ENCODE results near the gene DPF3. TPM values are rescaled to one million over a fixed set of nuclear protein-coding genes. Genes with fewer than 3 reads are reported as not detected.

DPF3 gene
- total RNA-seq, 1 donor from 2014 or later: 0.90 TPM

GRCh38 chr14:72909163-72909562 lies 15.3 kb upstream of the DPF3 start:
- intact Hi-C loops (cut with DNase I): loop anchor here (5.0 kb wide), 1 partner anchor 392 kb away; no protein-coding TSS in a partner anchor
- no peak for DNase-seq
- TF ChIP-seq, protein P1, sequence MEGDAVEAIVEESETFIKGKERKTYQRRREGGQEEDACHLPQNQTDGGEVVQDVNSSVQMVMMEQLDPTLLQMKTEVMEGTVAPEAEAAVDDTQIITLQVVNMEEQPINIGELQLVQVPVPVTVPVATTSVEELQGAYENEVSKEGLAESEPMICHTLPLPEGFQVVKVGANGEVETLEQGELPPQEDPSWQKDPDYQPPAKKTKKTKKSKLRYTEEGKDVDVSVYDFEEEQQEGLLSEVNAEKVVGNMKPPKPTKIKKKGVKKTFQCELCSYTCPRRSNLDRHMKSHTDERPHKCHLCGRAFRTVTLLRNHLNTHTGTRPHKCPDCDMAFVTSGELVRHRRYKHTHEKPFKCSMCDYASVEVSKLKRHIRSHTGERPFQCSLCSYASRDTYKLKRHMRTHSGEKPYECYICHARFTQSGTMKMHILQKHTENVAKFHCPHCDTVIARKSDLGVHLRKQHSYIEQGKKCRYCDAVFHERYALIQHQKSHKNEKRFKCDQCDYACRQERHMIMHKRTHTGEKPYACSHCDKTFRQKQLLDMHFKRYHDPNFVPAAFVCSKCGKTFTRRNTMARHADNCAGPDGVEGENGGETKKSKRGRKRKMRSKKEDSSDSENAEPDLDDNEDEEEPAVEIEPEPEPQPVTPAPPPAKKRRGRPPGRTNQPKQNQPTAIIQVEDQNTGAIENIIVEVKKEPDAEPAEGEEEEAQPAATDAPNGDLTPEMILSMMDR (IDR thresholded peaks at IDR 0.05): no peak
- Histone ChIP-seq H3K27ac (no peak overlapping the region), H3K4me3 (no peak overlapping the region), H3K36me3 (no peaks in the 10 kb centered on the region), H3K4me1 (no peaks in the 10 kb centered on the region), H3K9me3 (no peaks in the 10 kb centered on the region), H3K27me3 (no peaks in the 10 kb centered on the region)
- peak; percentile 34 for ATAC-seq

GRCh38 chr14:72907886-72908285 lies 14.0 kb upstream of the DPF3 start:
- Histone ChIP-seq H3K27me3 (no peaks in the 10 kb centered on the region), H3K4me3 (no peak overlapping the region), H3K36me3 (no peaks in the 10 kb centered on the region), H3K9me3 (no peaks in the 10 kb centered on the region), H3K27ac (no peak overlapping the region), H3K4me1 (no peaks in the 10 kb centered on the region)
- ATAC-seq: no peak
- TF ChIP-seq, protein P1 (IDR thresholded peaks at IDR 0.05): no peak
- DNase-seq: no peak
- intact Hi-C loops (cut with DNase I): loop anchor here (5.0 kb wide), 1 partner anchor 391 kb away; no protein-coding TSS in a partner anchor

GRCh38 chr14:72906879-72907278 lies 13.0 kb upstream of the DPF3 start:
- Histone ChIP-seq H3K4me3 (no peak overlapping the region), H3K4me1 (no peaks in the 10 kb centered on the region), H3K36me3 (no peaks in the 10 kb centered on the region), H3K27ac (no peak overlapping the region), H3K27me3 (no peaks in the 10 kb centered on the region), H3K9me3 (no peaks in the 10 kb centered on the region)
- intact Hi-C loops (cut with DNase I): loop anchor here (5.0 kb wide), 1 partner anchor 390 kb away; no protein-coding TSS in a partner anchor
- DNase-seq (no peak), ATAC-seq (no peak)
- TF ChIP-seq, protein P1 (IDR thresholded peaks at IDR 0.05): no peak

GRCh38 chr14:72906316-72906715 lies 12.4 kb upstream of the DPF3 start:
- Histone ChIP-seq H3K36me3 (no peaks in the 10 kb centered on the region), H3K4me1 (no peaks in the 10 kb centered on the region), H3K4me3 (no peak overlapping the region), H3K27me3 (no peaks in the 10 kb centered on the region), H3K9me3 (no peaks in the 10 kb centered on the region), H3K27ac (no peak overlapping the region)
- intact Hi-C loops (cut with DNase I): loop anchor here (5.0 kb wide), 1 partner anchor 389 kb away; no protein-coding TSS in a partner anchor
- ATAC-seq (no peak), DNase-seq (no peak)
- TF ChIP-seq, protein P1 (IDR thresholded peaks at IDR 0.05): no peak

DNA sequence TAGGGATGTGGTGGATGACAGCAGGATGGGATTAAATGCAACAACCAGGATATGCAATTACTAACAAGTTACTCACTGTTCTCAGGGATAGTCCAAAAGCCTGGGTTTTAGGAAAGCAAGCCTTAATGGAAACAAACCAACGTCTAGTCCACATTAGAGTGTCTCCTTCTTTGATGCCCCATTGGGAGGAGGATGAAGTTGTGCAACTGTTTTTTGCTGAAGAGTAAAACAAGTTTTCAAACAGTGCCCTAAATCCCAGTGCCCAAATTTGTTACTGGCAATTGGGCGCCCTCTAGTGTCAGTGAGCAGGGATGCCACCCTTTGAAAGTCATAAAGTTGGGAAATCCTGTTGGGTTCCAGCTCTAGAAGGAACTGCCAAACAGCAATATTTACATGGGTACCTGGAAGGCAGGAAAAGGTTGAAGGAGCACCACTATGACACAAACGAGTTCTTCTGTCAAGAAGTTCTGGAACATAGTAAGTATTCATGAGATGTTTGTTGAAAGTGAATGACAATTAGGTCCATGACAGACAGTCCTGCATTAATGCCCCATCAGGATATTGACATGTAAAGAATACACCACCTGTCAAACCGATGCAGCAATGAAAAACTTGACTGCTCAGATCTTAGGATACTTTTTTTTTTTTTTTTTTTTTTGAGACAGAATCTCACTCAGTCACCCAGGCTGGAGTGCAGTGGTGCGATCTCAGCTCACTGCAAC lies 11.1 kb upstream of the DPF3 start:
- Histone ChIP-seq H3K27me3 (no peaks in the 10 kb centered on the region), H3K27ac (no peak overlapping the region), H3K4me3 (no peak overlapping the region), H3K36me3 (no peaks in the 10 kb centered on the region), H3K4me1 (no peaks in the 10 kb centered on the region), H3K9me3 (no peaks in the 10 kb centered on the region)
- TF ChIP-seq, protein P1 (IDR thresholded peaks at IDR 0.05): peak; percentile 95
- intact Hi-C loops (cut with DNase I): loop anchor here (5.0 kb wide), 1 partner anchor 388 kb away; no protein-coding TSS in a partner anchor
- DNase-seq (no peak), ATAC-seq (peak; percentile 96)

Measured in upper lobe of right lung (tissue), 1 donor.